8988T (cell line): ENCODE measurements around the gene TMEM270.
"Not testable (repeated sequence)": the region's sequence is repeated elsewhere in the genome, so short reads cannot be mapped to it uniquely, and the experiment has no call there.

Experiments used
- DNase-seq: peaks from one replicate; pipeline ENCODE4 v3.0.0; 2011

TMEM270 gene

DNA sequence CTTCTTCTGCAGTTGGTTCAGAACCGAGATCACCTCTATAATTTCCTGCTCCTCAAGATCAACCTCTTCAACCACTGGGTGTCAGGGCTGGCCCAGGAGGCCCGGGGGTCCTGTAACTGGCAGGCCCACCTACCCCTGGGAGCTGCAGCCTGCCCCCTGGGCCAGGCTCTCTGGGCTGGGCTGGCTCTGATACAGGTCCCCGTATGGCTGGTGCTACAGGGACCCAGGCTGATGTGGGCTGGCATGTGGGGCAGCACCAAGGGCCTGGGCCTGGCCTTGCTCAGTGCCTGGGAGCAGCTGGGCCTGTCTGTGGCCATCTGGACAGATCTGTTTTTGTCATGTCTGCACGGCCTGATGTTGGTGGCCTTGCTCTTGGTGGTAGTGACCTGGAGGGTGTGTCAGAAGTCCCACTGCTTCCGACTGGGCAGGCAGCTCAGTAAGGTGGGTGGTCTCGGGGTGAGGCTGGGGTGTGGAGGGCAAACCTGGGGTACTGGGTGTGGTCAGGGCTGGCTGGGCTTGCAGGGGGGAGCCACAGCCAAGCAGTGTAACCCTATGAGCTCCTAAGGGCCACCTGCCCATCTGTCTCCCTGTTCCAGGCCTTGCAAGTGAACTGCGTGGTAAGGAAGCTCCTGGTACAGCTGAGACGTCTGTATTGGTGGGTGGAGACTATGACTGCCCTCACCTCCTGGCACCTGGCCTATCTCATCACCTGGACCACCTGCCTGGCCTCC is 4.2 kb downstream of the TMEM270 start:
- DNase-seq, result no peak

DNA sequence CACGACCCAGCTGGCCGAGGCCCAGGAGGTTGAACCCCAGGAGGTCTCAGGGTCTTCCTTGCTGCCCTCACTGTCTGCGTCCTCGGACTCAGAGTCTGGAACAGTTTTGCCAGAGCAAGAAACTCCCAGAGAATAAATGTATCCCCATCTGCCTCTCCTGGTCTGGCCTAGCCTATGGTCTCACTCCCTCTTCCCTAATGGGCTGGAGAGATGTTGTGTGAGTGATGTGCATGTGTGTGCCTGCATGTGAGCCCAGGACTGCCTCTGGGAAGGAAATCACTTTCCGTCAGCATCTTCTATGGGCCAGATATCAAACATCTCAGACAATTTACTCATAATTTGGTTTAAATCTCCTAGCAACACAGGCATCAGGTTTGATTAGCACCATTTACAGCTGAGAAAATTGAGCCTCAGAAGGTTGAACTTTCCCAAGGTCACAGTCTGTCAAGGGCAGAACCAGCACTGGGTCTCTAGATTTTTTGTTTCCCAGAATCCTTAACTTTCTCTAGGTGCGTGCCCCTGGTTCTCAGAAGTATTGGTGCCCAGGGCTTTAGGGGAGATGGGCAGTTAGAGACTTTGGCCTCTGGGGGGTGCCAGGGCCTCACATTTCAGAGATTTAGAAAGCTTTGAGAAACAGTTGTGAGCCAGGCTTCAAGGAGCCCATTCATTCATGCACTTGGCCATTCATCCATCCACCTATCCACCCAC is 4.9 kb downstream of the TMEM270 start:
- no peak for DNase-seq

DNA sequence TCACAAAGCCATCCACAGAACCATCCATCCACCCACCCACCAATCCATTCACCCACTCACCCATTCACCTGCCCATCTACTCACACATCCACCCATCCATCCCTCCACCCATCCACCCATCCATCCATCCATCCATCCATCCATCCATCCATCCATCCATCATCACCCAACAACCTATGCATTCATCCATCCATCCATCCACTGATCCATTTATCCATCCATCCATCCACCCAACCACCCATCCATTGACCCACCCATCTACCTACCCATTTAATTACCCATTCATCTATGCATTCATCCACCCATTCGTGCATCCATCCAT is 5.4 kb downstream of the TMEM270 start:
- DNase-seq, result no peak

DNA sequence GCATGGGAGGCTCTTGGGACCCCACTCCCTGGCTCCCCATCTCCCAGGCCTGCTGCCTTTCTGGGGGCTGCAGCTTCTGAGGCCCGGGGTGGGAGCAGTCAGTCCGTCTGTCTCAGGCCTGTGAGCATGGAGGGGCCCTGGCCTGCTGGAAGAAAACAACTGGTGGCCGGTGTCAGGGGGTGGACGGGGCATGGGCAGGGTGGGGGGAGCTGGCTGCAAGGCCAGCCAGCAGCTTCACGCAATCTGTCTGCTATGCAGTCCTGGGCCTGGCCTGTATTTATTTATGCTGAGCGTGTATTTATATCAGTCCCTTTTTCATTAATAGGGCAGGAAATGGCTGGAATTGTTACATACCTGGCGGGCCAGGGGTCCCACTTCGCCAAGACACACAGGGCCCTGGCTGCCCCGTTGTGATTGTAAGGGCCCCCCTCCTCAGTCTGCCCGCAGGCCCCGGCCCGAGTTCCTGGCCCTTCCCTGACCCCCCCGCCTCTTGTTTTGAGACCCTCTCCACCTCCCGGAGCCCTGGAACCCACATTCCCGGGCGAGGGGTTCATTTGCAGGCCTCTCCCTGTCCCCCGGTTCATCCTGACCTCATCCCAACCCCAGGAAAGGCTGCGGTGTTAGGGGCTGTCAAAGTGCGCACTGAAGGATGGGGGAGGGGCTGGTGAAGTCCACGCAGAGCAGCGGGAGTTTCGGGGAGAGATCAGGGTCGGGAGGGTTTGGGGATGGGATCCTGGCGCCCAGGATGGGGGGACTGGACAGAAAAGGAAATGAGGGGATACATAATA is 8.2 kb downstream of the TMEM270 start:
- no peak for DNase-seq

DNA sequence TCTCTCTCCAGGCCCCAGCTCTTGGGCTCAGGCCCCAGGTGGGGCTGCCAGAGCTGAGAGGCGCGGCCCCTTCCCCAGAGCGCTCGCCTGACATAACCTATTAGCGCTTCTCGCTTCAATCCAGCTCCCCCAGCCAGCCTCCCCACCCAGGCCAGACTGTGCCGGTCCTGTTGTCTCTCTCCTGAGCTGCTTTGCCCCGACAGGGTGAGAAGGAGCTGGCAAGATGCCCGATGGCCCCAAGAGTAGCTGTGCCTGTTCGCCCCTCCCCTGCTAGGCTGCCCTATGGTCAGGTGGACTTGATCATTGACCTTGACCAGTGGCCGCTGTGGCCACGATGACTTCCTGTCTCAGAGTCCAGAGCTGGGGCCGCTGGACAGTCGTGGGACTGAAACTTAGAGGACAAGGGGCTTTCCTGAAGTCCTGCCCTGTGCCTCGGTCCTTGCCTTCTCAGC is 9.1 kb downstream of the TMEM270 start:
- DNase-seq, result no peak

DNA sequence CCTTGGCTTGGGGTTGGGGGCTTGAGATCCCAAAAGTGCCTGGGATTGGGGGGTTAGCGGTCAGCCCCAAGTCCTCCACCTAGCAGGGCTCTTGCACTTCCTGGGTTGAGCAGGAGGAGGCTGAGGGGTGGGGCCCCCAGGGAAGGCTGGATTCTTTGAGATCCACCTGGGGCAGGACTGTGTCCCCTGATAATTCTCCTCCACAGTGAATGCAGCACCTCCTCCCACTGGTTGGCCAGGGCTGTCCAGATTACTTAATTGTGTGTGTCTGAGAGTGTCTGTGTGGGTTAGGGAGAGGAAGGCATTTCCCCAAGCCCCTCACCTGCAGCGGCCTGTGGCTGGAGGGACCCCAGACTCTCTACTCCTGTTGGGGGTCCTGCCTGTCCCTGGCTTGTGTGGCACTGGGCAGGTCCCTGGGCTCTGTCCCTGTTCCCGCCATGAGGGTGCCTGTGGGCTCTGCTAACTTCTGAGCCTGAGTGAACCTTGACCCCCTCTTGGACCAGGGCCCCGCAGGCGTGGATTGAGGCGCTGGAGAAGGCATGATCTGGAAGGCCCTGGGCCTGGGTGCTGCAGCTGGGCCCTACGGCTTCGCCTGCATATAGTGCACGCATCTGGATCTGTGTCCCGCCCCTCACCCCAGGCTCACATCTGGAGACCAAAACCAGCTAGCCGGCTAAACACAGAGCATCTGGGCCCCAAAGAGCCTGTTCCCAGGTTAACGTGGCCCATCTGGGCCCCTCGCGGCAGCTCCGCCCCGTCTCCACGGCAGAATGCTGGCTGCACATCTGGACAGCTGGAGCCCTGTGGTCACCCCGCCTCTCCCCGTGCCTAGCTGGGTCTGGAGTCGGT is 10.4 kb downstream of the TMEM270 start:
- DNase-seq, result no peak

DNA sequence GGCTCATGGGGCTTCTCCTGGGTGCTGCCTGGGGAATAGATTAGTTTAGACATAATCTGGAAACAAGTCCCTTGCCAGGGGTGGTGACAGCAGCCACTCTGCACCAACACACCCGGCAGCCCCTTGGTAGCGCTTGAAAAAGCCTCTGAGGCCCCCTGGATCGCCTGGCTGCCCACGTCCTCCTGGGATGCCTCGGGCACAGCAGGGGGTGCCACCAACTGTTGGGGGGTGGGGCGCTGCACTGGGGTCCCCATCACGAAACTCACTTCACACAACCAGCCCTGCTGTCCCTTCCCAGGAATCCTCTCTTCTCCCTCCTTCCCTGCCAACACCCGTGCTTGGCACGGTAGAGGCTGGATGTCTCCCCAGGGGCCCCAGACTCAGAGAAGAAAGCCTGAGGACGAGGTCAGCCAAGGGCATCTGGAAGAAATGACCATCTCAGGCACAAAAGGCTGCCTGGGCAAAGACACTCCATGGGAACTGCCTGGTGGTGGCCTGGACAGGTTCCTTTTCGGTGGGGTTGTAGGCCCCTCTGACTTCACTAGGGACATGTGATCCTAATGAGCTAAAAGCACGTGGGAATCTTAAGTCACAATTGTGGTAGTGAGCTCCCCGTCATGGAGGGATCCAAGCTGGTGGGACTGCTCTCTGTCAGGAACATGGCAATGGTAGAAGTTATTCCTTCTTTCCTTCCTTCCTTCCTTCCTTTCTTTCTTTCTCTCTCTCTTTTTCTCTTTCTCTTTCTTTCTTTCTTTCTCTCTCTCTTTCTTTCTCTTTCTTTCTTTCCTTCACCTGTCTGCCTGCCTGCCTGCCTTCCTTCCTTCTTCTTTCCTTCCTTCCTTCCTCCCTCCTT is 11.3 kb downstream of the TMEM270 start:
- no peak for DNase-seq

DNA sequence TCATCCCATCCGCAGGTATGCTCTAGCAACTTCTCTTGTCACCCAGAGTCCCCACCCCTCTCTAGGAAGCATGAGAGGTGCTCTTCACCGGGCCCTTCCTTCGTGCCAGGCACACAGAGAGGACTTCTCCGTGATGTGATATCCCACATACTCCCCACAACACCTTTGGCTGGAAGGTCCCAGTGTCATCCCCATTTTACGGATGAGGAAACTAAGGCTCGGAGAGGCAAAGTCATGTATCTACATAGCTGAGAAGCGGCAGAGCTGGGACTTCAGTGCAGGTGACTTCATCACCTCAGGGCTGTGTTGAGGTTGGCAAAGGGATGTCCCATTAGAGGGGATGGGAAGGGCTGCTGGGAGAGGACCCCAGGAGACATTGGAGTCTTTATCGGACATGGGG is 15.4 kb downstream of the TMEM270 start:
- DNase-seq, result no peak

DNA sequence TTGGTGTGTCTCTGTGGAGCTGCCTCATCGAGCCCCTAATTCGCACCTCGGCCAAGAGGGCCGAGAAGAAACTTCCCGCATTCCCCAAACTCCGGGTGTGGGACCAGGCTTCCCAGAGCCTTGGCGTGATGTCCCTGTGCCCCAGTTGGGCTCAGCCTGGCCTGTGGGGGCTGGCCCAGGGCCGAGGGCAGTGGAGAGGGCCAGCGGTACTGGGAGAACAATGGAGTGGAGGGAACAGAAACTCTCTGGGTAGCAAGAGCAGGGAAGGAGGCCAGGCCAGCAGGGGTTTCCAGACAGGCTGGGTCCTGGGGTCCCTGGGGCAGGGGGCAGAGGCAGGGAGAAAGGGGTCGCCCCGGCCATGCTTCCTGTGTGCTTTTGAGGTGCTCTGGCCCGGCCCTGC is 16.0 kb downstream of the TMEM270 start:
- DNase-seq, result no peak

DNA sequence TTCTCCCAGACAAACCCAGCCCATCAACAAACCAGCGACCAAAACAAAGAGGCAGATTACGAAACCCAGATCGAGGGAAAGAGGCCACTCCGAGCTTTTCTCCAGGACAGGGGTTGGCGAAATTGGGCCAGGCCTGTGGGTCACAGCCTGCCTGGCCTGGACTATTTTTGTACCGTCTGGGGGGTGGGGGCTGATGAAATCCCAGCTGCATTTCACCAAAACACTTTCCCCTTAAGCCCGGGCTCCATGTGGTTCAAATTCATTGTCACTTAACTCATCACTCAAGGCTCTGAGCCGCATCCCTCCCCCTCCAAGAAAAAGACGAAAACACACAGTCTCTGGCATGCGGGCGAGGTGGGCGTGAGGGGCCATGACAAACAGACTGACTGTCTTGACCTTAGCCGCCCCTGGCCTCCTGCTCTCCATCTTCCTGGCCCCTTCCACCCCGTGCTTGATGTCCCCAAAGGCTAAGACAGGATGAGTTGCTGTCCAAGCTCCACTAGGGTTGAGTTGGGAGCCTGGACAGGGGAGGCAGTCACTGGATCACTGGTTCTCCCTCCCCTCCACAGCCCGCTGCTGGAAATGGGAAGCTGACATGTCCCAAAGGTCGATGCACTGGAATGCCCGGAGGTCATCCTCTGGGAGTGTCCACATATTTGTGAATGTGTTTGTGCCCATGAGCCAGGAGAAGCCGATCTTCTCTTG is 19.2 kb downstream of the TMEM270 start:
- DNase-seq, result no peak

DNA sequence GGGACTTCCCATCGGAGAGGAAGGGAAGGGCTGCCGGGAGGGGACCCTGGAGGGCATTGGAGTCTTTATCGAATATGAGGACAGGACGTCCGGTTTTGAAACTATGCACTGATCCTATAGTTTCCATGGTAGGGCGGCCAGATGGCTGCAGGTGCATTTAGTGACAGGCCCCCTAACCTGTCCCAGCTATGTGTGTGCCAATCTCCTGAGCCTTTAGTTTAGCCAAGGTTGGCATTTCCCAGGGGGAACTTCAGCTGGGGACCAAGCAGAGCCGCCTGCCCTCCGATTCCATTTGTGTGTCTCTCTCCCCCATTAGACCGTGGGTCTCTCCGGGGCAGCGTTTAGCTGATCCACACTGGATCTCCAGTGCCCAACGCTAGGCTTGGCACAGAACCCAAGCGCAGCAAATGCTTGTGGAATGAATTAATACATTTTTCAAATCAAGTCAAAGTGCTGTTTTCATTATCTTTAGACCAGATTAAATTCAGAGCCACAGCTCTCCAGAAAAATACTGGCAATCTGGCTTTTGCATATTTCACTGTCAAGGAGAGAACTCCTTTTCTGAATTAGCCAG is 19.9 kb downstream of the TMEM270 start:
- DNase-seq, result no peak

DNA sequence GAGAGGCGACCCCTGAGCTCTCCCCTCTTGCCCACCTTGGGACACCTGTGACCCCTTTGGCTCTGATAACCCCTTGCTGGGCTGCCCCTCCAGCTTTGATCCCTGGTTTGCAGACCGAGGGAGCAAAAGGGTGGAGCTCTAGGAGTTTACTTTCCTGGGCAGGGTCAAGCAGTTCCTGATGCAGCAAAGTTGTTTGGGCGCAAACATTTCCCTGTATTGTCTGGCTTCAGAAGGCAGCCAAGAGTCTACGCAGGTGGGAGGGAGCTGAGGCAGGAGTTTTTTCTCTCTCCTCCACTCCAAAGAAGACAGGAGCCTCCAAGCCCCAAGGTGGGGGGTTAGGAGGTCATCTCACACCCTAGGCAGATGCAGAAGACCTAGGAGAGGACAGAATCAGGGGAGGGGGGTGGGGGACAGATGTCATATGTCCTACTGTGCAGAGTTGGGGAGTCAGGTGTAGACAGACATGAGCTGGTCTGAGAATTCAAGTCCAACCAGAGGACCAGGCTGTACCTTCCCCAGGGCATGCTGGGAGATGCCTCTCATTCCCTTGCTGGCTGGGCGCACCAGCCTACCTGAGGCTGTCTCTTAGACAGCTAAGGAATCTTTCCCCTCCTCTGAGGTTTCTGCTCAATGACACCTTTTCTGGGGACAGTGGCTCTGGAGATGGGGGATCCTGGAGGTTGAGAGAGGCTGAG is 20.5 kb downstream of the TMEM270 start:
- DNase-seq, result no peak

DNA sequence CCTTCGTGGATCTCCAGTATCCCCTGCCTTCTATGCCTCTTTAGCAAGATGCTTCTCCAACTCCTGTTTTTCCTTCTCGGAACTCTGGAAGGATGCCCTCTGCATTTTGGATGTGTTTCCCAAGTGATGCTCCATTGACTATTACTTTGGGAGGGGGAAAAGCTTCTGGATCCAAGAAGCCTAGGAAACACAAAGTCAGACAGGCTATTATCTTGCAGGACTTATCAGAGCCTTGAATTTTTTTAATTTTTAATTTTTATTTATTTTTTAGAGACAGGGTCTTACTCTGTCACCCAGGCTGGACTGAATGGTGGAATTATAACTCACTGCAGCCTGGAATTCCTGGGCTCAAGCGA is 21.1 kb downstream of the TMEM270 start:
- no peak for DNase-seq

DNA sequence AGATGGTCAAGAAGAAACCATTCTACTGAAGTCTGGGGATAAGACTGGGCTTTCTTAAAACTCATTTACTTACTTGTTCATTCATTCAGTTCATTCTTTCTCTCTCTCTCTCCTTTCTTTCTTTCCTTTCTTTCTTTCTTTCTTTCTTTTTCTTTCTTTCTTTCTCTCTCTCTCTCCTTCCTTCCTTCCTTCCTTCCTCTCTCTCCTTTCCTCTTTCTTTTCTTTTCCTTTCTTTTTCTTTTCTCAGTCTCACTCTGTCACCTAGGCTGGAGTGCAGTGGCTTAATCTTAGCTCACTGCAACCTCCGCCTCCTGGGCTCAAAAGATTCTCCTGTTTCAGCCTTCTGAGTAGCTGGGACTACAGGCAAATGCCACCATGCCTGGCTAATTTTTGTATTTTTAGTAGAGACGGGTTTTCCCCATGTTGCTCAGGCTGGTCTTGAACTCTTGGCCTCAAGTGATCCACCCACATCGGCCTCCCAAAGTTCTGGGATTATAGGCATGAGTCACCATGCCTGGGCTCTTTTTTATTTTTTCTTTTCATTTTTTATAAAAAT is 24.0 kb downstream of the TMEM270 start:
- DNase-seq, result not testable (repeated sequence)

DNA sequence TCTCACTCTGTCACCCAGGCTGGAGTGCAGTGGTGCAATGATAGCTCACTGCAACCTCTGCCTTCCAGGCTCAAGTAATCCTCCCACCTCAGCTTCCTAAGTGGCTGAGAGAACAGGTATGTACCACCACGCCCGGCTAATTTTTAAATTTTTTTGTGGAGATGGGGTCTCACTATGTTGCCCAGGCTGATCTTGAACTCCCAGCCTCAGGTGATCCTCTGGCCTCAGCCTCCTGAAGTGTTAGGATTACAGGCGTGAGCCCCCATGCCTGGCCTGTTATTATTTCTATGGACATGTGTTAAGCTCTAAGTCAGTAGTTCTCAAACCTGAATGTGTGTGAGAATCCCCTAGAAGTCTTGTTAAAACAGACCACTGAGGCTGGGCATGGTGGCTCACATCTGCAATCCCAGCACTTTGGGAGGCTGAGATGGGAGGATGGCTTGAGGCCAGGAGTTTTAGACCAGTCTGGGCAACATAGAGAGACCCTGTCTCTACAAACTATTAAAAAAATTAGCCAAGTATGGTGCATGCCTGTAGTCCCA is 24.5 kb downstream of the TMEM270 start:
- no peak for DNase-seq

DNA sequence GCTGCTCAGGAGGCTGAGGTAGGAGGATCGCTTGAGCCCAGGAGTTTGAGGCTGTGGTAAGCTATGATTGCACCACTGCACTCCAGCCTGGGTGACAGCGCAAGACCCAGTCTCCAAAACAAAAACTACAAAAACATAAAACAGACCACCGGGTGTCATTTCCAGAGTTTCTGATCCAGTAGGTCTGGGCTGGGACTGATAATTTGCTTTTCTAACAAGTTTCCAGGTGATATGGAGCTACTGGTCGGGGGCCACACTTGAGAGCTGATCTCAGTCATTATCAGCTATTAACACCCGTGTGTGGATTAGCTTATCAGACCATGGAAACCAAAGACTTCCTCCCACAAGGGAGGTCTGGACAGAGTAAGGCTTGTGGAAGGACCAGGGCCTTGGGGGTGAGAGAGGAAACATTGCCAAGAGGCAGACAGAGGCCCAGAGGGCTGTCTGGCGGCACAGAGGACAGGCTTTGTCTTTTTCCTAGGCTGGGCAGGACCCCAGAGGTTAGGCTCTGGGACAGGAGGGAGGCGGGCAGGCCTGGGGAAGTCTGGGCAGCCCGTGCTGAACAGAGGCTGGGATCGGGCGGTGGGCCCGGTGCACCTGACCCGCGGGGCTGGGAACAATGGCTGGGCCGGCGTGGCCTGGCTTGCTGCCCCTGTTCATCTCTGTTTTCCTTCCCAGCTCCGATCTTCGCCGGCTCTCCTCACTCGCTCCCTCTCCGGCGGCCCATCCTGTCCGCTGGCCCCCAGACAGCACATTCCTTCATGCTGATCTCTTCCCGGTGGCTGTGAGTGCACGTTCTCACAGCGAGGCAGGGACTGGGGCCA is 25.2 kb downstream of the TMEM270 start:
- DNase-seq, result no peak

DNA sequence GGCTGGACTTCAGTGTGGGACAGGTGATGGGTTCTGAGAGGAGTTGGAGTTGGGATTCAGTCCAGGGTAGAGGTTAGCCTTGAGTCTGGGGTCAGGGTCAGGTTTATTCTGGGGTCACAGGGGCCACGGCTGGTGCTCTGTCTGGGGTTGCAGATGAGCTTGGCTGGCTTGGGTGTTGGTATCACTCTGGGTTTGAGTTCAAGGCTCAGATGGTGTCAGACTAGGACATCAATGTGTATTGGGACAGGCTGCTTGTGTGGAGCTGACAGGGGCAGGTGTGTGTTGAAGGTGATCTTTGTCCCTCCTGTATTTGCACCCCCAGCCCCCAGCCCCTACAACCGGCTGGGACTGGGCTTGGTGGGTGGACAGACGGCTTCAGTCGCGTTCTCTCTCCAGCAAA is 26.8 kb downstream of the TMEM270 start:
- no peak for DNase-seq

DNA sequence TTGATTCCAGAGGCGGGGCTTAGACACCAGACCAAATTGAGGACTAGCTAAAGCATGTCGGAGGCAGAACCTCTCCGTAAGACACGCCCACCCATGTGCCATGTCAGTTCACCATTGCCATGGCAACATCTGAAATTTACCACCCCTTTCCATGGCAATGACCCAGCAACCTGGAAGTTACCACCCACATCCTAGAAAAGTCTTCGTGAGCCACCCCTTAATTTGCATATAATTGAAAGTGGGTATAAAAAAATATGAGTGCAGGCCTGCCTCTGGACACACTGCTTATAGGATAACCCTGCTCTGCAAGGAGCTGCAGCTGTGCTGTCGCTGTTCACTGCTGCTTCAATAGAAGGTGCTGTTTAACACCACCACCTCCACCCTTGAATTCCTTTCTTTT is 28.0 kb downstream of the TMEM270 start:
- DNase-seq, result no peak
